ENCODE results near the gene PDIK1L.

PDIK1L gene

GRCh38 chr1:26169198-26169554, 57.6 kb downstream of the PDIK1L start:
- DNase-seq (ENCODE audit: low read depth): no peak
- H3K4me3 ChIP-seq (ENCODE audit: low read depth, low read length): peak overlapping the region; percentile 91
- TF ChIP-seq MAX (IDR thresholded peaks at IDR 0.05; ENCODE audit: low read depth, low read length) (no peak), MYC (IDR thresholded peaks at IDR 0.05; ENCODE audit: low read depth, low read length) (no peak), CTCF (IDR thresholded peaks at IDR 0.05; ENCODE audit: low read depth, low read length) (no peak), POLR2A (IDR thresholded peaks at IDR 0.05; ENCODE audit: extremely low read depth, insufficient read length) (no peak)

GRCh38 chr1:26169669-26170471, 58.2 kb downstream of the PDIK1L start, which contains the start of gene ZNF593:
ZNF593 (plus strand) TSS chr1:26169908; CDS start chr1:26169984, 76 bp downstream.
- peak; percentile 92 for DNase-seq (ENCODE audit: low read depth)
- peak within 1 kb of the TSS; percentile 91 for H3K4me3 ChIP-seq (ENCODE audit: low read depth, low read length)
- TF ChIP-seq MAX (IDR thresholded peaks at IDR 0.05; ENCODE audit: low read depth, low read length) (peak; percentile 97), POLR2A (IDR thresholded peaks at IDR 0.05; ENCODE audit: extremely low read depth, insufficient read length) (peak; percentile 76), MYC (IDR thresholded peaks at IDR 0.05; ENCODE audit: low read depth, low read length) (peak; percentile 97), CTCF (IDR thresholded peaks at IDR 0.05; ENCODE audit: low read depth, low read length) (peak; percentile 76)

- DNase-seq (ENCODE audit: low read depth): no peak
- H3K4me3 ChIP-seq (ENCODE audit: low read depth, low read length): peak overlapping the region; percentile 91
- TF ChIP-seq MAX (IDR thresholded peaks at IDR 0.05; ENCODE audit: low read depth, low read length) (no peak), CTCF (IDR thresholded peaks at IDR 0.05; ENCODE audit: low read depth, low read length) (no peak), POLR2A (IDR thresholded peaks at IDR 0.05; ENCODE audit: extremely low read depth, insufficient read length) (no peak), MYC (IDR thresholded peaks at IDR 0.05; ENCODE audit: low read depth, low read length) (no peak)
Observed at GRCh38 chr1:26170472-26170821, 58.8 kb downstream of the PDIK1L start.

- H3K4me3 ChIP-seq (ENCODE audit: low read depth, low read length): peak within 1 kb of the TSS; percentile 91
Observed at GRCh38 chr1:26171084-26172072, 59.8 kb downstream of the PDIK1L start, which contains the start of gene ZNF593OS. ZNF593OS (minus strand) TSS chr1:26171832; CDS start chr1:26171661, 171 bp downstream.

More at GRCh38 chr1:26171084-26172072, 59.8 kb downstream of the PDIK1L start, which contains the start of gene ZNF593OS:
- DNase-seq (ENCODE audit: low read depth): no peak
- no peak for TF ChIP-seq CTCF (IDR thresholded peaks at IDR 0.05; ENCODE audit: low read depth, low read length)
- no peak for TF ChIP-seq MAX (IDR thresholded peaks at IDR 0.05; ENCODE audit: low read depth, low read length)
- TF ChIP-seq POLR2A (IDR thresholded peaks at IDR 0.05; ENCODE audit: extremely low read depth, insufficient read length): no peak
- TF ChIP-seq MYC (IDR thresholded peaks at IDR 0.05; ENCODE audit: low read depth, low read length): no peak

Data from NB4 (cell line).